Prostate gland (tissue), 2 donors: ENCODE measurements around the gene PRLH.

ENCODE experiments used
- POLR2A ChIP-seq: fragments of 450-650 bp; IDR thresholded peaks from one replicate; pipeline ENCODE4 v1.6.1; 2016; ENCODE audit warnings: antibody characterized with exemption, mild to moderate bottlenecking
- POLR2AphosphoS5 ChIP-seq: sonication (generic); formaldehyde crosslinking; IDR thresholded peaks from one replicate; pipeline ENCODE4 v1.6.1; 2017; ENCODE audit warnings: antibody characterized with exemption
- TF ChIP-seq, protein P1 (sequence below), 4 experiments: fragments of 200-600 bp in 2 of 4; fragments of 450-650 bp in 2 of 4; sonication (generic) in 2 of 4; IDR thresholded peaks; 1 replicate in 3 of 4; 2 replicates in 1 of 4; pipeline ENCODE4 v1.5.1; 2016 to 2019; ENCODE audit warnings: antibody characterized with exemption in 4 of 4, mild to moderate bottlenecking in 2 of 4, moderate library complexity in 2 of 4

DNA sequence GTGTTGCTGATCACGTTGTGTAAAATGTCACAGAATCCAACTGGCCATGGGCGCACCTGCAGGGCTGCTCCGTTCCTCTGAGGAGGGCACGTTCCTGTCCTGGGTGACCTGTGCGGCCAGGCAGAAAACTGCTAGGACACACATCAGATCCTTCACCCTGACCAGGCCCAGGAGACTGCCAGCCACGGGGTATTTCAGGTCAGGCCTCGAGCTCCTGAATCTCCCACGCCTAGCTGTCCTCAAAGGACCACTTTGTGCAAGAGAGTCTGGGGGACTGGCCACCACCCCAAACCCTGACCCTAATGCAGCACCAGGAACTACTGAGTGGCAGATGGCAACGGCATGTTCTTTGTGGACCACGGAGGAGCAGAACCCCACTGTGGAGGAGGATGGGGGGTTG, 11.1 kb downstream of the PRLH start:
- TF ChIP-seq, protein P1, sequence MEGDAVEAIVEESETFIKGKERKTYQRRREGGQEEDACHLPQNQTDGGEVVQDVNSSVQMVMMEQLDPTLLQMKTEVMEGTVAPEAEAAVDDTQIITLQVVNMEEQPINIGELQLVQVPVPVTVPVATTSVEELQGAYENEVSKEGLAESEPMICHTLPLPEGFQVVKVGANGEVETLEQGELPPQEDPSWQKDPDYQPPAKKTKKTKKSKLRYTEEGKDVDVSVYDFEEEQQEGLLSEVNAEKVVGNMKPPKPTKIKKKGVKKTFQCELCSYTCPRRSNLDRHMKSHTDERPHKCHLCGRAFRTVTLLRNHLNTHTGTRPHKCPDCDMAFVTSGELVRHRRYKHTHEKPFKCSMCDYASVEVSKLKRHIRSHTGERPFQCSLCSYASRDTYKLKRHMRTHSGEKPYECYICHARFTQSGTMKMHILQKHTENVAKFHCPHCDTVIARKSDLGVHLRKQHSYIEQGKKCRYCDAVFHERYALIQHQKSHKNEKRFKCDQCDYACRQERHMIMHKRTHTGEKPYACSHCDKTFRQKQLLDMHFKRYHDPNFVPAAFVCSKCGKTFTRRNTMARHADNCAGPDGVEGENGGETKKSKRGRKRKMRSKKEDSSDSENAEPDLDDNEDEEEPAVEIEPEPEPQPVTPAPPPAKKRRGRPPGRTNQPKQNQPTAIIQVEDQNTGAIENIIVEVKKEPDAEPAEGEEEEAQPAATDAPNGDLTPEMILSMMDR (IDR thresholded peaks at IDR 0.05) = no peak
- TF ChIP-seq POLR2AphosphoS5 (no peak), POLR2A (no peak)
